Kidney tubule cell (primary cell): ENCODE measurements around the gene OCLN.
A peak's percentile ranks its signal among the peaks of the same experiment; 100 is the strongest.
"Not testable (repeated sequence)": the region's sequence is repeated elsewhere in the genome, so short reads cannot be mapped to it uniquely, and the experiment has no call there.

Experiments used
- DNase-seq: peaks from one replicate; pipeline ENCODE4 v3.0.0-alpha.2; 2018; ENCODE audit warnings: low spot score

The OCLN gene

GRCh38 chr5:69491027-69491426 is 1.6 kb upstream of the OCLN start:
- no peak for DNase-seq

- DNase-seq: no peak
Measured at GRCh38 chr5:69491838-69492390, 676 bp upstream of the OCLN start.

GRCh38 chr5:69492923-69493395 is 369 bp downstream of the OCLN start:
- no peak for DNase-seq

GRCh38 chr5:69493396-69494133 is 975 bp downstream of the OCLN start:
- peak; percentile 77 for DNase-seq

- no peak for DNase-seq
Measured at GRCh38 chr5:69494452-69494851, 1.9 kb downstream of the OCLN start.

- DNase-seq: no peak
Measured at GRCh38 chr5:69497006-69497520, 4.5 kb downstream of the OCLN start.

- peak; percentile 80 for DNase-seq
Measured at GRCh38 chr5:69498384-69498783, 5.8 kb downstream of the OCLN start.

GRCh38 chr5:69502367-69502766 is 9.8 kb downstream of the OCLN start:
- DNase-seq: peak; percentile 58

- peak; percentile 70 for DNase-seq
Measured at GRCh38 chr5:69502767-69503488, 10.3 kb downstream of the OCLN start.

- DNase-seq: no peak
Measured at GRCh38 chr5:69504036-69504435, 11.4 kb downstream of the OCLN start.

- DNase-seq: no peak
Measured at GRCh38 chr5:69505306-69505705, 12.7 kb downstream of the OCLN start.

GRCh38 chr5:69509212-69509611 is 16.6 kb downstream of the OCLN start:
- DNase-seq: no peak

- DNase-seq: no peak
Measured at GRCh38 chr5:69510694-69511093, 18.1 kb downstream of the OCLN start.

- DNase-seq: peak; percentile 68
Measured at GRCh38 chr5:69512740-69513260, 20.2 kb downstream of the OCLN start.

GRCh38 chr5:69515570-69515969 is 23.0 kb downstream of the OCLN start:
- not testable (repeated sequence) for DNase-seq

- peak; percentile 56 for DNase-seq
Measured at GRCh38 chr5:69516769-69517168, 24.2 kb downstream of the OCLN start.

- peak; percentile 46 for DNase-seq
Measured at GRCh38 chr5:69517763-69518212, 25.2 kb downstream of the OCLN start.

GRCh38 chr5:69519285-69519684 is 26.7 kb downstream of the OCLN start:
- no peak for DNase-seq

- DNase-seq: no peak
Measured at GRCh38 chr5:69522035-69522434, 29.4 kb downstream of the OCLN start.

- no peak for DNase-seq
Measured at GRCh38 chr5:69525490-69525889, 32.9 kb downstream of the OCLN start.

GRCh38 chr5:69526660-69527059 is 34.1 kb downstream of the OCLN start:
- no peak for DNase-seq

- no peak for DNase-seq
Measured at GRCh38 chr5:69527128-69527770, 34.7 kb downstream of the OCLN start.
